MM.1S (cell line): Measurements from ENCODE around the gene PTH2R.

Experiments
- DNase-seq: peaks from one replicate; pipeline ENCODE4 v3.0.0-alpha.2; 2015
- H2AFZ ChIP-seq: fragments of 300-600 bp; sonication (generic); 2 replicates; pipeline ENCODE4 v1.6.0; 2016; ENCODE audit warnings: antibody characterized with exemption, low read length
- H3F3A ChIP-seq: fragments of 300-600 bp; sonication (generic); 2 replicates; pipeline ENCODE4 v1.6.1; 2016; ENCODE audit warnings: mild to moderate bottlenecking, antibody characterized with exemption, low read length, moderate library complexity, mixed read lengths; ENCODE audit not compliant: insufficient read depth
- H3K27ac ChIP-seq: fragments of 300-600 bp; sonication (generic); 2 replicates; pipeline ENCODE4 v1.5.1; 2016; ENCODE audit warnings: mild to moderate bottlenecking, low read length
- H3K27me3 ChIP-seq: fragments of 300-600 bp; sonication (generic); replicated peaks from 2 replicates; pipeline ENCODE4 v1.6.0; 2016; ENCODE audit warnings: low read length; ENCODE audit not compliant: insufficient read depth
- H3K36me3 ChIP-seq: fragments of 300-600 bp; sonication (generic); replicated peaks from 2 replicates; pipeline ENCODE4 v1.6.1; 2016; ENCODE audit warnings: mild to moderate bottlenecking, low read length, mixed read lengths; ENCODE audit not compliant: insufficient read depth
- H3K4me1 ChIP-seq: fragments of 300-600 bp; sonication (generic); 2 replicates; pipeline ENCODE4 v1.6.1; 2016; ENCODE audit warnings: low read length, mixed read lengths
- H3K4me2 ChIP-seq: fragments of 300-600 bp; sonication (generic); 2 replicates; pipeline ENCODE4 v1.6.0; 2016; ENCODE audit warnings: low read depth, low read length
- H3K4me3 ChIP-seq: fragments of 300-600 bp; sonication (generic); 2 replicates; pipeline ENCODE4 v1.5.1; 2016; ENCODE audit warnings: low read length, mixed read lengths
- H3K79me2 ChIP-seq: fragments of 300-600 bp; sonication (generic); 2 replicates; pipeline ENCODE4 v1.6.1; 2016; ENCODE audit warnings: mixed run types, low read length, mixed read lengths
- H3K9ac ChIP-seq: fragments of 300-600 bp; sonication (generic); 2 replicates; pipeline ENCODE4 v1.6.1; 2016; ENCODE audit warnings: low read length, mixed read lengths
- H3K9me2 ChIP-seq: fragments of 300-600 bp; sonication (generic); replicated peaks from 2 replicates; pipeline ENCODE4 v1.6.1; 2016; ENCODE audit warnings: mild to moderate bottlenecking, low read length, mixed read lengths; ENCODE audit not compliant: insufficient read depth
- H3K9me3 ChIP-seq: fragments of 300-600 bp; sonication (generic); replicated peaks from 2 replicates; pipeline ENCODE4 v1.6.1; 2016; ENCODE audit warnings: mild to moderate bottlenecking, low read length, mixed read lengths; ENCODE audit not compliant: insufficient read depth
- H4K20me1 ChIP-seq: fragments of 300-600 bp; sonication (generic); 2 replicates; pipeline ENCODE4 v1.6.1; 2016; ENCODE audit warnings: mild to moderate bottlenecking, low read length, moderate library complexity, mixed read lengths; ENCODE audit not compliant: insufficient read depth
- EZH2 ChIP-seq: fragments of 300-600 bp; sonication (generic); optimal IDR thresholded peaks from 2 replicates; pipeline ENCODE3; 2017; ENCODE audit warnings: low read depth, mild to moderate bottlenecking, antibody characterized with exemption, low read length, mixed read lengths
- EZH2phosphoT487 ChIP-seq: fragments of 300-600 bp; sonication (generic); IDR thresholded peaks from 2 replicates; pipeline ENCODE4 v1.6.1; 2018; ENCODE audit warnings: antibody characterized with exemption, low read length
- TF ChIP-seq, protein P1 (sequence below): fragments of 300-600 bp; sonication (generic); IDR thresholded peaks from 2 replicates; pipeline ENCODE4 v1.5.1; 2016; ENCODE audit warnings: antibody characterized with exemption, low read length, mixed read lengths

The PTH2R gene

DNA sequence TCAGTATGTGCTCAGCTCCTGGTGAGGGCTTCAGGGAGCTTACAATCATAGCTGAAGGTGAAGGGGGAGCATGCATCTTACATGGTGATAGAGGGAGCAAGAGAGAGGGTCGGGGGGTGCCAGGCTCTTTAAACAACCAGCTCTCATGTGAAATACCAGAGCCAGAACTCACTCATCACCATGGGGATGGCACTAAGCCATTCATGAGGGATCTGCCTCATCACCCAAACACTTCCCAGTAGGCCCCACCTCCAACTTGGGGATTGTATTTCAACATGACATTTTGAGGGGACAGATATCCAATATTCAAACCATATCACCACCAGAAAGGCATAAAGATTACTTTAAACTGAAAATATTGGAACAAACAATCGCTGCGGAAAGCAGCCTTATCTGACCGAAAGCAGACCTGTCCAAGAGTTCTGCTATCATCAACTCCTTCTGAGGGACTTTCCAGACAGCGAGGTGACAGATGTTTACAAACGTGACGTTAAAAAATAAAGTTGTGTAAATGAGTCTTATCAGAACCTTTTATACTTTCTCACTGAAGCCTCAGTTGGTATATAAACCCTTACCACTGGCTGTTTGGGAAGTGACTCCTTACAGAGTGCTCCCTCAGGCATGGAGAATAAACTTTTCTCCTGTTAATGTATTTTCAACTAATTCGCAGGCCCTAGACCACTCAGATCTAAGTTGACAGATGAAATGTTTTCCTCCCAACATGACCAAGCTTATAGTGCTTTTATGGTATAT is 35.5 kb upstream of the PTH2R start:
- TF ChIP-seq EZH2 (no peak), EZH2phosphoT487 (no peak)
- TF ChIP-seq, protein P1, sequence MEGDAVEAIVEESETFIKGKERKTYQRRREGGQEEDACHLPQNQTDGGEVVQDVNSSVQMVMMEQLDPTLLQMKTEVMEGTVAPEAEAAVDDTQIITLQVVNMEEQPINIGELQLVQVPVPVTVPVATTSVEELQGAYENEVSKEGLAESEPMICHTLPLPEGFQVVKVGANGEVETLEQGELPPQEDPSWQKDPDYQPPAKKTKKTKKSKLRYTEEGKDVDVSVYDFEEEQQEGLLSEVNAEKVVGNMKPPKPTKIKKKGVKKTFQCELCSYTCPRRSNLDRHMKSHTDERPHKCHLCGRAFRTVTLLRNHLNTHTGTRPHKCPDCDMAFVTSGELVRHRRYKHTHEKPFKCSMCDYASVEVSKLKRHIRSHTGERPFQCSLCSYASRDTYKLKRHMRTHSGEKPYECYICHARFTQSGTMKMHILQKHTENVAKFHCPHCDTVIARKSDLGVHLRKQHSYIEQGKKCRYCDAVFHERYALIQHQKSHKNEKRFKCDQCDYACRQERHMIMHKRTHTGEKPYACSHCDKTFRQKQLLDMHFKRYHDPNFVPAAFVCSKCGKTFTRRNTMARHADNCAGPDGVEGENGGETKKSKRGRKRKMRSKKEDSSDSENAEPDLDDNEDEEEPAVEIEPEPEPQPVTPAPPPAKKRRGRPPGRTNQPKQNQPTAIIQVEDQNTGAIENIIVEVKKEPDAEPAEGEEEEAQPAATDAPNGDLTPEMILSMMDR, result no peak
- H3K9ac ChIP-seq, result no peak overlapping the region
- H2AFZ ChIP-seq, result no peak overlapping the region
- H3K79me2 ChIP-seq, result no peaks in the 10 kb centered on the region
- H3K4me1 ChIP-seq, result no peaks in the 10 kb centered on the region
- no peaks in the 10 kb centered on the region for H3K9me3 ChIP-seq
- no peaks in the 10 kb centered on the region for H3K27me3 ChIP-seq
- no peaks in the 10 kb centered on the region for H3K36me3 ChIP-seq
- H3K27ac ChIP-seq, result no peak overlapping the region
- no peaks in the 10 kb centered on the region for H3F3A ChIP-seq
- H3K4me3 ChIP-seq, result no peak overlapping the region
- no peak for DNase-seq
- H3K9me2 ChIP-seq, result no peaks in the 10 kb centered on the region
- no peak overlapping the region for H3K4me2 ChIP-seq
- no peaks in the 10 kb centered on the region for H4K20me1 ChIP-seq

DNA sequence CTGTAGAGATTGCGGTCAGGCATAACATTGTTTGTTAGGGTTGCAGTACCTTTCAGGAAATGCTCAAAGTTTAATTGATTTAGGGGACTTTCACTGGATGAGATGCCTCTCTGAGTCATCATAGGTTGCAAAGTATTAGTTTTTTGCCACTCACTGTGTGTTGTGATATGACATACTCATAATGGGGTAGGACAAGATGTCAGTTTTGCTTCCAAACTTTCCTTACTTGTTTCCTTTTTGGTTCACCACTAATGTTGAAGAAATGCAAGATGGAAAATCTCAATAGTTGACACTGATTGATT is 35.0 kb upstream of the PTH2R start:
- H3F3A ChIP-seq, result no peaks in the 10 kb centered on the region
- no peaks in the 10 kb centered on the region for H4K20me1 ChIP-seq
- no peak overlapping the region for H3K9ac ChIP-seq
- H3K9me2 ChIP-seq, result no peaks in the 10 kb centered on the region
- H2AFZ ChIP-seq, result no peak overlapping the region
- no peak for DNase-seq
- no peak overlapping the region for H3K4me2 ChIP-seq
- H3K9me3 ChIP-seq, result no peaks in the 10 kb centered on the region
- no peak overlapping the region for H3K27ac ChIP-seq
- no peaks in the 10 kb centered on the region for H3K79me2 ChIP-seq
- no peaks in the 10 kb centered on the region for H3K36me3 ChIP-seq
- no peaks in the 10 kb centered on the region for H3K27me3 ChIP-seq
- no peak overlapping the region for H3K4me3 ChIP-seq
- TF ChIP-seq, protein P1, result no peak
- TF ChIP-seq EZH2, result no peak
- TF ChIP-seq EZH2phosphoT487, result no peak
- no peaks in the 10 kb centered on the region for H3K4me1 ChIP-seq

DNA sequence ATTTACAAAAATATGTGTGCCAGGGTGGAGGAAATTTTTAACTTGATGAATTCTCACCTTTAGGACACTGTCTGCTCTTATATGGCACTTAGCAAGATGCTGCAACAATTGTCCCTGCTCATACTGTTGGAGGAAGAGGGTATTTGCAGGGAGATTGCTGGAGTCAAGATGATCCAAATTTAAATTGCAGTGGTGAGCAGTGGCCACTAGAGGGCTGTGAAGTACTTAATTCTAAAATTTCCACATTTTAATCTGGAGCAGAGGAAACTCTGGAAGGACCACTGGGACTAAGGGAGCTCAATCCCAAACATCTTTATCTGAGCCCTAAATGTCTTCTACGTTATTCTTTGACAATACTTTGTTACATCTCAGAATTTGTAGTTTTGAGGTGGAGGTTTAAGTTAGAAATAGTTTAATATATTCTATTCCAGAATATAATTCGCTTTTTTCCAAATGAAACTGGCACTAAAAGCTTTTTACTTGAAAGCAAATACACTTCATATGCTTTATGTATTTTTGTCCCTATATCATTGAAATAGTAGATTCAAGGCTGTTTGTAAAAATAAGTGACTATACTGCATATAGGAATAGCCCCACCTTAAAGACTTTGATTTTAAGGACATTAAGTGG is 33.0 kb upstream of the PTH2R start:
- Histone ChIP-seq H4K20me1 (no peaks in the 10 kb centered on the region), H3K9me3 (no peaks in the 10 kb centered on the region), H2AFZ (no peak overlapping the region), H3K9ac (no peak overlapping the region), H3K4me1 (no peaks in the 10 kb centered on the region), H3K4me3 (no peak overlapping the region), H3K9me2 (no peaks in the 10 kb centered on the region), H3K36me3 (no peaks in the 10 kb centered on the region), H3K4me2 (no peak overlapping the region), H3K27me3 (no peaks in the 10 kb centered on the region), H3K27ac (no peak overlapping the region), H3K79me2 (no peaks in the 10 kb centered on the region), H3F3A (no peaks in the 10 kb centered on the region)
- peak; percentile 41 for DNase-seq
- no peak for TF ChIP-seq EZH2
- TF ChIP-seq, protein P1, result peak; percentile 81
